Progenitor cell of endocrine pancreas (in vitro differentiated cells): Measurements from ENCODE around the gene MADD. TPM values are rescaled to one million over a fixed set of nuclear protein-coding genes. Genes with fewer than 3 reads are reported as not detected.

Source experiments
- DNase-seq: peaks from one replicate; pipeline ENCODE4 v3.0.0; 2021; ENCODE audit warnings: low spot score; ENCODE audit not compliant: unreplicated experiment
- H3K27ac Mint-ChIP-seq: 2 replicates; pipeline ENCODE4 v1.8.0; 2021; ENCODE audit warnings: mild to moderate bottlenecking, moderate library complexity, mixed read lengths
- H3K27me3 Mint-ChIP-seq: 2 replicates; pipeline ENCODE4 v1.8.0; 2021; ENCODE audit warnings: mixed read lengths
- H3K36me3 Mint-ChIP-seq: 2 replicates; pipeline ENCODE4 v1.8.0; 2022; ENCODE audit warnings: mixed read lengths; ENCODE audit not compliant: insufficient read depth
- H3K4me1 Mint-ChIP-seq: 2 replicates; pipeline ENCODE4 v1.8.0; 2021; ENCODE audit warnings: low read depth, mixed read lengths
- H3K4me3 Mint-ChIP-seq: 2 replicates; pipeline ENCODE4 v1.8.0; 2021; ENCODE audit warnings: low read depth, mild to moderate bottlenecking, moderate library complexity, mixed read lengths
- H3K9me3 Mint-ChIP-seq: 2 replicates; pipeline ENCODE4 v1.8.0; 2021; ENCODE audit warnings: low read depth, mixed read lengths
- CTCF ChIP-seq: fragments of 200-600 bp; sonication (generic); IDR thresholded peaks from one replicate; pipeline ENCODE4 v1.5.0; 2021; ENCODE audit warnings: antibody characterized with exemption, mild to moderate bottlenecking; ENCODE audit not compliant: unreplicated experiment
- total RNA-seq: library from RNA; stranded (reverse); gene quantifications from 2 replicates; pipeline ENCODE4 v1.2.1, GENCODE V29; 2021

MADD gene
- total RNA-seq, 1 donor from 2014 or later: 66.5 TPM

- peaks cover 19% of the 10 kb centered on the region for H3K9me3 Mint-ChIP-seq
- no peak overlapping the region for H3K4me3 Mint-ChIP-seq
- H3K36me3 Mint-ChIP-seq: peaks cover 47% of the 10 kb centered on the region
- TF ChIP-seq CTCF: no peak
- no peaks in the 10 kb centered on the region for H3K27me3 Mint-ChIP-seq
- no peak overlapping the region for H3K27ac Mint-ChIP-seq
- H3K4me1 Mint-ChIP-seq: no peaks in the 10 kb centered on the region
- DNase-seq: no peak
Measured at GRCh38 chr11:47295385-47295784, 25.5 kb downstream of the MADD start.

GRCh38 chr11:47296045-47296444 is 26.1 kb downstream of the MADD start:
- H3K27me3 Mint-ChIP-seq: no peaks in the 10 kb centered on the region
- H3K9me3 Mint-ChIP-seq: peaks cover 22% of the 10 kb centered on the region
- TF ChIP-seq CTCF: no peak
- H3K4me3 Mint-ChIP-seq: no peak overlapping the region
- H3K36me3 Mint-ChIP-seq: peaks cover 51% of the 10 kb centered on the region
- no peaks in the 10 kb centered on the region for H3K4me1 Mint-ChIP-seq
- H3K27ac Mint-ChIP-seq: no peak overlapping the region
- no peak for DNase-seq

GRCh38 chr11:47299078-47299477 is 29.1 kb downstream of the MADD start:
- Mint-ChIP-seq H3K9me3 (peaks cover 40% of the 10 kb centered on the region), H3K4me1 (no peaks in the 10 kb centered on the region), H3K27ac (no peak overlapping the region), H3K4me3 (no peak overlapping the region), H3K27me3 (no peaks in the 10 kb centered on the region), H3K36me3 (peaks cover 70% of the 10 kb centered on the region)
- TF ChIP-seq CTCF: no peak
- no peak for DNase-seq

- H3K27ac Mint-ChIP-seq: no peak overlapping the region
- no peak for DNase-seq
- peaks cover 40% of the 10 kb centered on the region for H3K9me3 Mint-ChIP-seq
- H3K27me3 Mint-ChIP-seq: no peaks in the 10 kb centered on the region
- TF ChIP-seq CTCF: no peak
- no peak overlapping the region for H3K4me3 Mint-ChIP-seq
- no peaks in the 10 kb centered on the region for H3K4me1 Mint-ChIP-seq
- H3K36me3 Mint-ChIP-seq: peaks cover 58% of the 10 kb centered on the region
Measured at GRCh38 chr11:47302853-47303252, 32.9 kb downstream of the MADD start.

GRCh38 chr11:47305734-47306483 is 36.0 kb downstream of the MADD start:
- H3K27me3 Mint-ChIP-seq: no peaks in the 10 kb centered on the region
- H3K36me3 Mint-ChIP-seq: peaks cover 42% of the 10 kb centered on the region
- H3K9me3 Mint-ChIP-seq: peaks cover 18% of the 10 kb centered on the region
- no peak overlapping the region for H3K27ac Mint-ChIP-seq
- H3K4me1 Mint-ChIP-seq: no peaks in the 10 kb centered on the region
- no peak for DNase-seq
- H3K4me3 Mint-ChIP-seq: no peak overlapping the region
- TF ChIP-seq CTCF: no peak
